ENCODE data around the gene EGFL6. TPM values are rescaled to one million over a fixed set of nuclear protein-coding genes. Genes with fewer than 3 reads are reported as not detected.

EGFL6 gene
- total and polyA plus RNA-seq, 2 experiments from 2014 or later, result 116 to 131 TPM

GRCh38 chrX:13547671-13548070 is 21.7 kb upstream of the EGFL6 start:
- no peak for TF ChIP-seq EZH2phosphoT487 (IDR thresholded peaks at IDR 0.05; ENCODE audit: low read depth, severe bottlenecking, unreplicated experiment)
- H2AFZ ChIP-seq, result no peak overlapping the region

GRCh38 chrX:13550346-13550745 is 19.1 kb upstream of the EGFL6 start:
- no peak overlapping the region for H3K4me3 ChIP-seq

More at GRCh38 chrX:13547671-13548070, 21.7 kb upstream of the EGFL6 start:
- no peaks in the 10 kb centered on the region for H3K4me1 ChIP-seq (ENCODE audit: insufficient read depth)
- H3K9me2 ChIP-seq (replicated peaks; ENCODE audit: insufficient read depth), result no peaks in the 10 kb centered on the region
- no peak overlapping the region for H3K4me2 ChIP-seq
- DNase-seq (ENCODE audit: low spot score), result no peak
- no peaks in the 10 kb centered on the region for H4K20me1 ChIP-seq (ENCODE audit: insufficient read depth, poor library complexity, severe bottlenecking)
- H3K27me3 ChIP-seq, result no peaks in the 10 kb centered on the region
- no peaks in the 10 kb centered on the region for H3K79me2 ChIP-seq
- H3K9me3 ChIP-seq (ENCODE audit: low read depth), result no peaks in the 10 kb centered on the region
- no peak overlapping the region for H3K27ac ChIP-seq
- no peaks in the 10 kb centered on the region for H3K36me3 ChIP-seq (replicated peaks; ENCODE audit: insufficient read depth, low read depth)
- H3K4me3 ChIP-seq, result no peak overlapping the region

GRCh38 chrX:13551610-13552009 is 17.8 kb upstream of the EGFL6 start:
- WGBS (ENCODE audit: low lambda C conversion rate, missing lambda C conversion rate), result 92% methylated on average over 3 of the region's 3 CpGs
- TF ChIP-seq EZH2 (IDR thresholded peaks at IDR 0.05; ENCODE audit: borderline replicate concordance), result no peak

More at GRCh38 chrX:13550346-13550745, 19.1 kb upstream of the EGFL6 start:
- no peaks in the 10 kb centered on the region for H3K79me2 ChIP-seq
- no peaks in the 10 kb centered on the region for H3K36me3 ChIP-seq (replicated peaks; ENCODE audit: insufficient read depth, low read depth)
- DNase-seq (ENCODE audit: low spot score), result no peak
- no peaks in the 10 kb centered on the region for H3K4me1 ChIP-seq (ENCODE audit: insufficient read depth)
- TF ChIP-seq CTCF (IDR thresholded peaks at IDR 0.05; ENCODE audit: poor library complexity), result no peak
- no peak for TF ChIP-seq EZH2phosphoT487 (IDR thresholded peaks at IDR 0.05; ENCODE audit: low read depth, severe bottlenecking, unreplicated experiment)
- TF ChIP-seq EZH2 (IDR thresholded peaks at IDR 0.05; ENCODE audit: borderline replicate concordance), result no peak
- no peaks in the 10 kb centered on the region for H3K27me3 ChIP-seq
- H3K4me2 ChIP-seq, result no peak overlapping the region
- H3K27ac ChIP-seq, result no peak overlapping the region
- no peak overlapping the region for H2AFZ ChIP-seq
- H4K20me1 ChIP-seq (ENCODE audit: insufficient read depth, poor library complexity, severe bottlenecking), result no peaks in the 10 kb centered on the region
- H3K9me2 ChIP-seq (replicated peaks; ENCODE audit: insufficient read depth), result no peaks in the 10 kb centered on the region
- H3K9me3 ChIP-seq (ENCODE audit: low read depth), result no peaks in the 10 kb centered on the region

GRCh38 chrX:13552892-13553291 is 16.5 kb upstream of the EGFL6 start:
- Histone ChIP-seq H3K27ac (no peak overlapping the region), H3K9me3 (ENCODE audit: low read depth) (no peaks in the 10 kb centered on the region), H3K27me3 (no peaks in the 10 kb centered on the region), H3K4me2 (no peak overlapping the region), H4K20me1 (ENCODE audit: insufficient read depth, poor library complexity, severe bottlenecking) (no peaks in the 10 kb centered on the region), H3K9me2 (replicated peaks; ENCODE audit: insufficient read depth) (no peaks in the 10 kb centered on the region), H2AFZ (no peak overlapping the region), H3K36me3 (replicated peaks; ENCODE audit: insufficient read depth, low read depth) (no peaks in the 10 kb centered on the region), H3K79me2 (no peaks in the 10 kb centered on the region), H3K4me1 (ENCODE audit: insufficient read depth) (no peaks in the 10 kb centered on the region), H3K4me3 (no peak overlapping the region)
- TF ChIP-seq CTCF (IDR thresholded peaks at IDR 0.05; ENCODE audit: poor library complexity) (no peak), EZH2 (IDR thresholded peaks at IDR 0.05; ENCODE audit: borderline replicate concordance) (no peak), EZH2phosphoT487 (IDR thresholded peaks at IDR 0.05; ENCODE audit: low read depth, severe bottlenecking, unreplicated experiment) (no peak)
- no peak for DNase-seq (ENCODE audit: low spot score)
- WGBS (ENCODE audit: low lambda C conversion rate, missing lambda C conversion rate), result 72% methylated on average over 1 of the region's 1 CpG

More at GRCh38 chrX:13551610-13552009, 17.8 kb upstream of the EGFL6 start:
- Histone ChIP-seq H3K4me2 (no peak overlapping the region), H2AFZ (no peak overlapping the region), H3K79me2 (no peaks in the 10 kb centered on the region), H3K9me3 (ENCODE audit: low read depth) (no peaks in the 10 kb centered on the region), H3K27me3 (no peaks in the 10 kb centered on the region), H3K27ac (no peak overlapping the region), H3K9me2 (replicated peaks; ENCODE audit: insufficient read depth) (no peaks in the 10 kb centered on the region), H3K4me3 (no peak overlapping the region), H3K36me3 (replicated peaks; ENCODE audit: insufficient read depth, low read depth) (no peaks in the 10 kb centered on the region), H3K4me1 (ENCODE audit: insufficient read depth) (no peaks in the 10 kb centered on the region), H4K20me1 (ENCODE audit: insufficient read depth, poor library complexity, severe bottlenecking) (no peaks in the 10 kb centered on the region)
- DNase-seq (ENCODE audit: low spot score), result no peak

All from hepatocyte (in vitro differentiated cells).